Astrocyte of the spinal cord (primary cell): ENCODE data around the gene CRTAC1.

Experiments
- DNase-seq: peaks from one replicate; pipeline ENCODE4 v3.0.0; 2011; ENCODE audit warnings: low read depth, low spot score
- H3K4me3 ChIP-seq: 2 replicates; pipeline ENCODE4 v1.5.1; 2011; ENCODE audit warnings: low read depth, mild to moderate bottlenecking, low read length, moderate library complexity
- CTCF ChIP-seq: IDR thresholded peaks from 2 replicates; pipeline ENCODE4 v1.5.1; 2012; ENCODE audit warnings: low read depth, mild to moderate bottlenecking, low read length, inconsistent platforms
- in situ Hi-C: cut with HindIII; loops from 2 replicates; pipeline ENCODE4 v1.10.0; 2017; ENCODE audit warnings: low sequenced_read_pairs

CRTAC1 gene

GRCh38 chr10:97861924-97862323 is 168.5 kb downstream of the CRTAC1 start:
- H3K4me3 ChIP-seq = no peak overlapping the region
- no peak for DNase-seq
- in situ Hi-C loops = no loop called here
- TF ChIP-seq CTCF = no peak

DNA sequence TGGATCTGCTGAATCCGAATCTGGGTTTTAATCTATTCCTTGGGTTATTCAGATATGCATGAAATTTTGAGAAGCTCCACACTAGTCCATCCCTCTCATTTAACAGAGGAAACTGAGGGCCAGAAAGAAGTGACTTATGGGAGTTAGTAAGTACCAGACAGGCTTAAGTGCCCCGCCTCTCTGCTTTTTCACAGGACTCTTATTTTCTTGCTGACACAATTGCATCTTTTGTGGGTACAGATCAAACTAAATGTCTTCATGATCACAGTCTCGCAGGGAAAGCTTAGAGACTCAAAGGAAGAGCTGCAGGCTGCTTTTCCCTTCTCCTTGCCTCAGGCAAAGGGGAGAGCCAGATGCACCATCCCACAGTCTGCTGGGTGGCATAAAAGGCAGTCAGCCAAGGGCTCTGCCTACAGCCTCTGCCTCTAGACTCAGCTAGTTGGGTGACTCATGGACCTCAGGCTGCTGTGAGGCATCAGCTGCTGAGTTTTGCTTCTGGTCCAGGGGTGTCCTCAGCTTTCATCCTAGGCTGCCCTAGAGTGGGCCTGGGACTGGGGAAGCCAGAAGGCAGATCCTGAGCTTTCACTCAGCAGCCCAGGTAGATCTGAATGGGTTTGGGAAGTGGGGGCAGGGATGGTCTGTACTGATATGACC is 169.2 kb downstream of the CRTAC1 start:
- in situ Hi-C loops = no loop called here
- TF ChIP-seq CTCF = no peak
- DNase-seq = peak; percentile 53
- no peak overlapping the region for H3K4me3 ChIP-seq

GRCh38 chr10:97858001-97858439 is 172.4 kb downstream of the CRTAC1 start:
- DNase-seq = no peak
- no peak for TF ChIP-seq CTCF
- in situ Hi-C loops = no loop called here
- no peak overlapping the region for H3K4me3 ChIP-seq

DNA sequence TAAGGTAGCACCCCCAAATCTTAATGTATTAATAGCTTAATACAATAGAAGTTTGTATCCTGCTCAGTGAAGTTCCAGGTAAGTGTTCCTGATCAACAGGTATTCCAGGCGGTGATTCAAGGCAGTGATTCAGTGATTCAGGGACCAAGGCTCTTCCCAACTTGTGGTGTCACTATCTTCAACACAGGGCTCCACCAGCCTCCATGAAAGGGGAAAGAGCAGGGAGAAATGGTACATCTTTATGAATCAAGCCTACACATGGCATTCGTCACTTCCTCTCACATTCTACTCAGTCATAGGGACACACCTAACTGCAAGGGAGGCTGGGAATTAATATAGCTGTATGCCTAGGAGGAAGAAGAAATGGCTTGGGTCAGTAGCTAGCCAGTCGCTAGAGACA is 175.7 kb downstream of the CRTAC1 start:
- no peak overlapping the region for H3K4me3 ChIP-seq
- no peak for DNase-seq
- in situ Hi-C loops = no loop called here
- TF ChIP-seq CTCF = no peak

GRCh38 chr10:97852840-97853405 is 177.5 kb downstream of the CRTAC1 start:
- DNase-seq = no peak
- in situ Hi-C loops = no loop called here
- no peak for TF ChIP-seq CTCF
- H3K4me3 ChIP-seq = no peak overlapping the region

- in situ Hi-C loops = no loop called here
- no peak for DNase-seq
- no peak for TF ChIP-seq CTCF
- no peak overlapping the region for H3K4me3 ChIP-seq
These were observed 178.1 kb downstream of the CRTAC1 start for GRCh38 chr10:97852277-97852676.
